Neutrophil (primary cell): Measurements from ENCODE around the gene GFRA4.

Experiments used
- H3K27ac ChIP-seq: fragments of 200-600 bp; sonication (generic); 2 replicates; pipeline ENCODE4 v1.5.1; 2016; ENCODE audit warnings: mild to moderate bottlenecking, moderate library complexity
- H3K27me3 ChIP-seq: fragments of 200-600 bp; sonication (generic); 2 replicates; pipeline ENCODE4 v1.6.0; 2016; ENCODE audit warnings: mild to moderate bottlenecking
- H3K36me3 ChIP-seq: fragments of 200-600 bp; sonication (generic); 2 replicates; pipeline ENCODE4 v1.5.1; 2017
- H3K4me1 ChIP-seq, 2 experiments: fragments of 200-600 bp in 1 of 2; sonication (generic) in 1 of 2; 1 replicate in 1 of 2; 2 replicates in 1 of 2; pipeline versions ENCODE4 v1.5.1 to v1.6.1; 2013 to 2016; ENCODE audit warnings: low read depth in 1 of 2, low read length in 1 of 2, mild to moderate bottlenecking in 1 of 2, moderate library complexity in 1 of 2; ENCODE audit not compliant: control insufficient read depth in 1 of 2, insufficient read depth in 1 of 2
- H3K4me3 ChIP-seq, 2 experiments: fragments of 200-600 bp in 1 of 2; sonication (generic) in 1 of 2; 1 replicate in 1 of 2; 2 replicates in 1 of 2; pipeline ENCODE4 v1.5.1; 2013 to 2016; ENCODE audit warnings: low read depth in 1 of 2, low read length in 1 of 2, mild to moderate bottlenecking in 1 of 2, moderate library complexity in 1 of 2
- H3K9me3 ChIP-seq: fragments of 200-600 bp; sonication (generic); 2 replicates; pipeline ENCODE4 v1.5.1; 2016
- TF ChIP-seq, protein P1 (sequence below): fragments of 200-600 bp; sonication (generic); IDR thresholded peaks from 2 replicates; pipeline ENCODE4 v1.5.1; 2016; ENCODE audit warnings: antibody characterized with exemption

GFRA4 gene

DNA sequence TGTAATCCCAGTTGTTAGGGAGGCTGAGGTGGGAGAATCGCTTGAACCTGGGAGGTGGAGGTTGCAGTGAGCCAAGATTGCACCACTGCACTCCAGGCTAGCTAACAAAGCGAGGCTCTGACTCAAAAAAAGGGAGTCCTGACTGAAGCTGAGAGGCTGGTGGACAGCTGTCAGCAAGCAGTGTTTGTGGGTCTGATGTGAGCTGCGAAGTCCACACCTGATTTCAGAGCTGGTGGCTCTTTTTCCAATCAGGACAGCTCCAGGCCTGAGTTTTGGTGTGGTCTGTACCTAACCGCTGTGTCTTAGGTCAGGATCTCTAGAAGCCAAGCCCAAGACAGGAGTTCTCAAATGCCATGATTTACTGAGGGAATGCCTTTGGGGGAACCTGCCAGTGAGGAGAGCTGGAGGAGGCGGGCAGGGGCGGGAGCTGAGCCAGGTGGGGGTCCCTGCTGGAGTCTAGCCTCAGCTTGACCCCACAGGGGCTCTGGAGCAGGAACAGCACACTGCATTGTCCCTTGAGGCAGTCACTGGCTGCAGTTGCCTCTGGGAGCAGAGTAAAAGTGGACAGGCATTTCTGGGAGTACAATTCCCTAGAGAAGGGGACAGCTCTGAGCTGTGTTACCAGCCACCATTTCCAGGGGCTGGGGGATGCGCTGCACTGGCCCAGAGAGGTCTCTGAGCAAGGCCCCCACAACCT, 5.0 kb downstream of the GFRA4 start:
- Histone ChIP-seq H3K4me1 (peaks cover 16 to 37% of the 10 kb centered on the region in 2 experiments), H3K27ac (no peak overlapping the region), H3K27me3 (peaks cover 57% of the 10 kb centered on the region), H3K36me3 (no peaks in the 10 kb centered on the region), H3K9me3 (no peaks in the 10 kb centered on the region), H3K4me3 (no peak overlapping the region)
- TF ChIP-seq, protein P1, sequence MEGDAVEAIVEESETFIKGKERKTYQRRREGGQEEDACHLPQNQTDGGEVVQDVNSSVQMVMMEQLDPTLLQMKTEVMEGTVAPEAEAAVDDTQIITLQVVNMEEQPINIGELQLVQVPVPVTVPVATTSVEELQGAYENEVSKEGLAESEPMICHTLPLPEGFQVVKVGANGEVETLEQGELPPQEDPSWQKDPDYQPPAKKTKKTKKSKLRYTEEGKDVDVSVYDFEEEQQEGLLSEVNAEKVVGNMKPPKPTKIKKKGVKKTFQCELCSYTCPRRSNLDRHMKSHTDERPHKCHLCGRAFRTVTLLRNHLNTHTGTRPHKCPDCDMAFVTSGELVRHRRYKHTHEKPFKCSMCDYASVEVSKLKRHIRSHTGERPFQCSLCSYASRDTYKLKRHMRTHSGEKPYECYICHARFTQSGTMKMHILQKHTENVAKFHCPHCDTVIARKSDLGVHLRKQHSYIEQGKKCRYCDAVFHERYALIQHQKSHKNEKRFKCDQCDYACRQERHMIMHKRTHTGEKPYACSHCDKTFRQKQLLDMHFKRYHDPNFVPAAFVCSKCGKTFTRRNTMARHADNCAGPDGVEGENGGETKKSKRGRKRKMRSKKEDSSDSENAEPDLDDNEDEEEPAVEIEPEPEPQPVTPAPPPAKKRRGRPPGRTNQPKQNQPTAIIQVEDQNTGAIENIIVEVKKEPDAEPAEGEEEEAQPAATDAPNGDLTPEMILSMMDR, result no peak

DNA sequence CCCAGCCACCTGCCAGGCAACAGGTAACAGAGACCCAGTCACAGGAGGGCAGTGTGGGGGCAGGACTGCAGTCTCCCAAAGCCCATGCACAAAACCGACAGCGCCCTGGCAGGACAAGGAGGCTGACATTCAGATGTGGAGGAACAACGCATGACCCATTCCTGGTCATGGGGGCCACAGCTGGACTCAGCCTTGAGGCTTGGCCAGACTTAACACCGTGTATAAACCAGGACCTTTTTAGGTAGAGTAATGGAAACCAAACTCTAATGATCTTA, 8.1 kb downstream of the GFRA4 start:
- Histone ChIP-seq H3K4me3 (no peak overlapping the region), H3K9me3 (no peaks in the 10 kb centered on the region), H3K4me1 (peaks cover 19 to 46% of the 10 kb centered on the region in 2 experiments), H3K27me3 (peaks cover 26% of the 10 kb centered on the region), H3K36me3 (no peaks in the 10 kb centered on the region), H3K27ac (no peak overlapping the region)
- TF ChIP-seq, protein P1, result no peak

DNA sequence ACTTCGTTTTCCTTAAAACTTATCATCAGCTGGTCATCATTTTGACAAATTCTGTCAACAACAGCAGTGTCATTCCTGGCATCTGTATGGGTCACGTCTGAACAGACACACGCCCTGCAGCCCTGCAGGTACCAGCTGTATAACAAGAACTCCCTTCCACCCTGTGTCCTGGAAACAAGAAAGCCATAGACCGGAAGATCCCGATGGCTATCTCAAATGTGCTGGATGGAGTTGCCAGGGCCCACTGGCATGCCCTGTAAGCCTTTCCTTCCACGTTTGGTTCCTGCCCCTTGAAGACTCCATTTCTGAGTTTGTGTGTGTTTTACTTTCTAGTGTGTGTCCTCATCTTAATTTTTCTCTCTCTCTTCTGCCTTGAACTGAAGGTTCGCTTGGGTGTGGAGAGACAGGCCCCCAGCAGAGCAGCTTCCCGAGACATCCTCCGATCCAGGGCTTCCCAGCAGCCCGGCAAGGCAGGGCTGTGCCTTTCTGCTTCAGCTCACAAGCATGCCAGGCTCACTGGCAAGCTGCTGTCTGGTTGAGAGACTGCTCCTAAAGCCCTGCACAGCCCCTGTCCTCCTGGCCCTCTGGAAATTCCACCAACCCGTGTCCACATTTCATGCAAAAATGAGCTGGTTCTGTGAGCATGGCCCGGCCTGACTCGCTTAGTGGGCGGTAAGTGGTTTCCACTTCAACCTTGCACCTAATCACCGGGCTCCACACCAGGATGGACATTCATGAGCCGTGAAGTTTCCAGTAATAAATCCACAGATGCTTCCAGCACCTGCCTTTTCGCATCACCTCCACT, 8.7 kb downstream of the GFRA4 start:
- TF ChIP-seq, protein P1, result no peak
- Histone ChIP-seq H3K9me3 (no peaks in the 10 kb centered on the region), H3K27ac (peak overlapping the region; percentile 85), H3K4me3 (no peak overlapping the region), H3K27me3 (peaks cover 20% of the 10 kb centered on the region), H3K4me1 (peaks cover 19 to 46% of the 10 kb centered on the region in 2 experiments), H3K36me3 (no peaks in the 10 kb centered on the region)

DNA sequence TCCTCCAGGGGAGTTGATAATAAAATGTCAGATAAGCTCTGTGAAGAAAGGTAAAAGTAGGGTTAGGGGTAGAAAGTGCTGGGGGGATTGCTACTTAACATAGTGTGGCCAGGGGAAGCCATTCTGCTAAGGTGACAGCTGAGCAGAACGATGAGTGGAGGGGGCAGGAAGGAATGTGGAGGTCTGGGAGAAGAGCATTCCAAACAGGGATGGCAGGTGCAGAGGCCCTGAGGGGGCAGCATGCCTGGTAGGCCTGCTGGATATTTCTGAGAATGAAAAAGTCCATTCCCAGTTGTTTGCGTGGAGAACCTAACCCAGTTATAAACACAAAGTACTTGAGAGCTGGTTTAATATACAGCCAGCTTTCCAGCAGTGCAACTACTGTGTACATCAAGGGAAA, 9.3 kb downstream of the GFRA4 start:
- Histone ChIP-seq H3K27ac (peak overlapping the region; percentile 85), H3K36me3 (no peaks in the 10 kb centered on the region), H3K4me3 (no peak overlapping the region), H3K9me3 (no peaks in the 10 kb centered on the region), H3K4me1 (peaks cover 19 to 42% of the 10 kb centered on the region in 2 experiments), H3K27me3 (peaks cover 14% of the 10 kb centered on the region)
- TF ChIP-seq, protein P1, result no peak

DNA sequence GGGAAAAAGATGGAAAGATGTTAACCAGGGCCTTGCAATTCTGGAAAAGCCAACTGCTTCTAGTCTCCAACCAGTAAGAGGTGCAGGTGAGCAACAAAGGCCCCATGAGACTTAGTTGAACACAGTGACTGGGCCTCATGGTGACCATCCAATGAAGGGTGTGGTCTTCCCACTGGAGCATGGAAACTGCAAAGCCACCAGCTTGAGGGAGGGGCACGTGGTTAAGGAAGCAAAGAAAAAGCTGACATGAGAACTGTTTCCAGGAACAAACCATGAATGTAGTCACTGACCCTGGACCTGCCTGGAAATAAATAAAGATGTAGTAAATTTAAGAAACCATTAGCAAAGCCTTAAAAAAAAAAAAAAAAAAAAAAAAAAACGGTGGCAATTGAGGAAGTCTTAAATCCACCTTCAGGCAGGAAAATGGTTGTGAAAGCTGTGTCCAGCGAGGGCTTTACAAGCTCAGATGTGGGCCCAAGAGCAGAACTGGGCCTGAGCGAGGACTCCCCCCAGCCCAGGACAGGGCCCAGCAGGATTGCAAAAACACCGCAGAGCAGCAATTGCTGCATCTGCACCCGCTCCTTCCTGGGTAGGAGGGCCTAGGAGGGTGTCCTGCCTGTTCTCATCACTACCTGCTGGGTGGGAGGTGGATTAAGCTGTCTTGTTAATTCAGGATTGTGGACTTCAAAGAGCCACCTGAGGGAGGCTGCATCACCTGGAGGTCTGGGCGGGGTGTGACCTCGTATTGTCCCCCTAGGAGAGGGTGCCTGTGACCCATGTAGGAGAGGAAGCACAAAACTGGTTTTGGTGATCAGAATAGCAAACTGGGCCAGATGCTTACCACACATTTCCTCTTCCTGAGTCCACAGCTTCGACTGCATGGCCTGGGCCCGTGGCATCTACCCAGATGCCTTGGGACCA, 10.3 kb downstream of the GFRA4 start:
- Histone ChIP-seq H3K36me3 (peaks cover 3% of the 10 kb centered on the region), H3K27me3 (peaks cover 5% of the 10 kb centered on the region), H3K27ac (peak overlapping the region; percentile 85), H3K4me3 (peak overlapping the region in 1 of 2 experiments; percentile 29), H3K9me3 (no peaks in the 10 kb centered on the region), H3K4me1 (peaks cover 19 to 38% of the 10 kb centered on the region in 2 experiments)
- TF ChIP-seq, protein P1, result no peak
